H9 (cell line): ENCODE measurements around the gene SLC5A2. TPM values are rescaled to one million over a fixed set of nuclear protein-coding genes. Genes with fewer than 3 reads are reported as not detected.

Source experiments
- DNase-seq: peaks from one replicate; pipeline ENCODE4 v3.0.0-alpha.2; 2017
- H2AFZ ChIP-seq: one replicate; pipeline ENCODE4 v1.6.1; 2013; ENCODE audit warnings: mild to moderate bottlenecking, low read length, control low read depth, moderate library complexity
- H2AK5ac ChIP-seq: 2 replicates; pipeline ENCODE4 v1.6.1; 2013; ENCODE audit warnings: low read length, control low read depth, mixed read lengths; ENCODE audit not compliant: insufficient read length
- H2BK120ac ChIP-seq: one replicate; pipeline ENCODE4 v1.6.1; 2013; ENCODE audit warnings: low read depth, mild to moderate bottlenecking, low read length, control low read depth, inconsistent platforms; ENCODE audit not compliant: poor library complexity, severe bottlenecking
- H2BK12ac ChIP-seq: 2 replicates; pipeline ENCODE4 v1.6.1; 2013; ENCODE audit warnings: low read length, control low read depth, mixed read lengths, low read depth; ENCODE audit not compliant: insufficient read length
- H2BK15ac ChIP-seq: 2 replicates; pipeline ENCODE4 v1.6.1; 2013; ENCODE audit warnings: low read depth, low read length, control low read depth
- H2BK20ac ChIP-seq: one replicate; pipeline ENCODE4 v1.6.1; 2013; ENCODE audit warnings: low read depth, mild to moderate bottlenecking, low read length, control low read depth, inconsistent platforms; ENCODE audit not compliant: poor library complexity, severe bottlenecking
- H2BK5ac ChIP-seq: 2 replicates; pipeline ENCODE4 v1.6.1; 2013; ENCODE audit warnings: low read length, control low read depth, mixed read lengths; ENCODE audit not compliant: insufficient read length
- H3K14ac ChIP-seq: 2 replicates; pipeline ENCODE4 v1.6.1; 2013; ENCODE audit warnings: low read length, control low read depth; ENCODE audit not compliant: insufficient read depth
- H3K18ac ChIP-seq: 2 replicates; pipeline ENCODE4 v1.6.1; 2013; ENCODE audit warnings: low read depth, mild to moderate bottlenecking, mixed read lengths, low read length, control low read depth; ENCODE audit not compliant: insufficient read length
- H3K23ac ChIP-seq: 2 replicates; pipeline ENCODE4 v1.6.1; 2013; ENCODE audit warnings: low read length, control low read depth, mixed read lengths, low read depth; ENCODE audit not compliant: insufficient read length
- H3K23me2 ChIP-seq: 2 replicates; pipeline ENCODE4 v1.6.1; 2013; ENCODE audit warnings: low read depth, mild to moderate bottlenecking, mixed read lengths, low read length, control low read depth; ENCODE audit not compliant: insufficient read length, poor library complexity, severe bottlenecking
- H3K27ac ChIP-seq: 2 replicates; pipeline ENCODE4 v1.5.1; 2013; ENCODE audit warnings: low read length, control low read depth, mixed read lengths, low read depth; ENCODE audit not compliant: insufficient read length
- H3K27me3 ChIP-seq: 2 replicates; pipeline ENCODE4 v1.6.1; 2013; ENCODE audit warnings: low read length, control low read depth, inconsistent platforms; ENCODE audit not compliant: insufficient read depth
- H3K4ac ChIP-seq: 2 replicates; pipeline ENCODE4 v1.6.1; 2013; ENCODE audit warnings: low read depth, mild to moderate bottlenecking, control low read depth, inconsistent platforms, low read length, moderate library complexity
- H3K4me1 ChIP-seq: 2 replicates; pipeline ENCODE4 v1.6.1; 2013; ENCODE audit warnings: low read length, control low read depth, inconsistent platforms; ENCODE audit not compliant: insufficient read depth
- H3K4me2 ChIP-seq: 2 replicates; pipeline ENCODE4 v1.6.1; 2013; ENCODE audit warnings: low read length, control low read depth, mixed read lengths; ENCODE audit not compliant: insufficient read length, insufficient read depth
- H3K56ac ChIP-seq: 2 replicates; pipeline ENCODE4 v1.6.1; 2013; ENCODE audit warnings: low read depth, mild to moderate bottlenecking, mixed read lengths, low read length, control low read depth; ENCODE audit not compliant: insufficient read length
- H3K79me1 ChIP-seq: 2 replicates; pipeline ENCODE4 v1.6.1; 2013; ENCODE audit warnings: low read depth, mild to moderate bottlenecking, moderate library complexity, low read length, control low read depth, inconsistent platforms; ENCODE audit not compliant: insufficient read depth, poor library complexity, severe bottlenecking
- H3K79me2 ChIP-seq: 2 replicates; pipeline ENCODE4 v1.6.1; 2013; ENCODE audit warnings: low read length, control low read depth, inconsistent platforms; ENCODE audit not compliant: insufficient read depth
- H3K9ac ChIP-seq: 2 replicates; pipeline ENCODE4 v1.6.1; 2013; ENCODE audit warnings: low read length, control low read depth, mixed read lengths; ENCODE audit not compliant: insufficient read length; ENCODE audit errors: extremely low read depth
- H3K9me3 ChIP-seq: one replicate; pipeline ENCODE4 v1.6.1; 2013; ENCODE audit warnings: low read depth, low read length, inconsistent platforms; ENCODE audit not compliant: control insufficient read depth
- H3T11ph ChIP-seq: one replicate; pipeline ENCODE4 v1.6.1; 2013; ENCODE audit warnings: mild to moderate bottlenecking, low read length, control low read depth, inconsistent platforms
- H4K20me1 ChIP-seq: one replicate; pipeline ENCODE4 v1.6.1; 2013; ENCODE audit not compliant: control insufficient read depth, insufficient read length, insufficient read depth
- H4K5ac ChIP-seq: 2 replicates; pipeline ENCODE4 v1.6.1; 2013; ENCODE audit warnings: low read depth, mild to moderate bottlenecking, mixed read lengths, low read length, control low read depth; ENCODE audit not compliant: insufficient read length
- H4K8ac ChIP-seq: replicated peaks from 2 replicates; pipeline ENCODE4 v1.6.1; 2013; ENCODE audit warnings: low read length, control low read depth, mixed read lengths, low read depth; ENCODE audit not compliant: insufficient read length
- H4K91ac ChIP-seq: 2 replicates; pipeline ENCODE4 v1.6.1; 2013; ENCODE audit warnings: low read depth, mild to moderate bottlenecking, moderate library complexity, mixed read lengths, low read length, control low read depth; ENCODE audit not compliant: insufficient read length
- H3K27ac Mint-ChIP-seq, 3 experiments: 2 replicates in 2 of 3; 3 replicates in 1 of 3; pipeline ENCODE4 v1.8.0; 2020 to 2021; ENCODE audit warnings: mixed read lengths in 3 of 3, mild to moderate bottlenecking in 1 of 3, moderate library complexity in 1 of 3
- H3K27me3 Mint-ChIP-seq: 2 replicates; pipeline ENCODE4 v1.8.0; 2021; ENCODE audit warnings: low read depth, mild to moderate bottlenecking, moderate library complexity, mixed read lengths
- H3K36me3 Mint-ChIP-seq, 3 experiments: 2 replicates in 2 of 3; 3 replicates in 1 of 3; pipeline ENCODE4 v1.8.0; 2020 to 2021; ENCODE audit warnings: low read depth in 3 of 3, mixed read lengths in 3 of 3; ENCODE audit not compliant: insufficient read depth in 1 of 3
- H3K4me1 Mint-ChIP-seq, 2 experiments: 2 replicates each; pipeline ENCODE4 v1.8.0; 2020; ENCODE audit warnings: mixed read lengths in 2 of 2
- H3K4me3 Mint-ChIP-seq, 2 experiments: 2 replicates in 1 of 2; 3 replicates in 1 of 2; pipeline ENCODE4 v1.8.0; 2020 to 2021; ENCODE audit warnings: mild to moderate bottlenecking in 2 of 2, mixed read lengths in 2 of 2, moderate library complexity in 1 of 2
- H3K9me3 Mint-ChIP-seq, 2 experiments: 2 replicates in 1 of 2; 3 replicates in 1 of 2; pipeline ENCODE4 v1.8.0; 2020; ENCODE audit warnings: mild to moderate bottlenecking in 2 of 2, mixed read lengths in 2 of 2, moderate library complexity in 1 of 2
- WGBS: extraction: QIAGEN DNeasy Blood & Tissue Kit; methylation state at CpG from one replicate; pipeline ENCODE4 v1.1.7; 2013; ENCODE audit warnings: missing lambda C conversion rate, low lambda C conversion rate, mixed read lengths; ENCODE audit not compliant: insufficient read length; ENCODE audit errors: extremely low coverage; 5-methylcytosine and 5-hydroxymethylcytosine counted together
- total RNA-seq: library from RNA; stranded (reverse); gene quantifications from 2 replicates; pipeline ENCODE4 v1.2.1, GENCODE V29; 2021
- TF ChIP-seq, protein P1 (sequence below): fragments of 200-600 bp; sonication (generic); conservative IDR thresholded peaks from 3 replicates; pipeline ENCODE4 v1.8.0; 2021; ENCODE audit warnings: antibody characterized with exemption, mild to moderate bottlenecking

Gene SLC5A2
- total RNA-seq, 1 experiment from 2014 or later = 0.52 TPM

DNA sequence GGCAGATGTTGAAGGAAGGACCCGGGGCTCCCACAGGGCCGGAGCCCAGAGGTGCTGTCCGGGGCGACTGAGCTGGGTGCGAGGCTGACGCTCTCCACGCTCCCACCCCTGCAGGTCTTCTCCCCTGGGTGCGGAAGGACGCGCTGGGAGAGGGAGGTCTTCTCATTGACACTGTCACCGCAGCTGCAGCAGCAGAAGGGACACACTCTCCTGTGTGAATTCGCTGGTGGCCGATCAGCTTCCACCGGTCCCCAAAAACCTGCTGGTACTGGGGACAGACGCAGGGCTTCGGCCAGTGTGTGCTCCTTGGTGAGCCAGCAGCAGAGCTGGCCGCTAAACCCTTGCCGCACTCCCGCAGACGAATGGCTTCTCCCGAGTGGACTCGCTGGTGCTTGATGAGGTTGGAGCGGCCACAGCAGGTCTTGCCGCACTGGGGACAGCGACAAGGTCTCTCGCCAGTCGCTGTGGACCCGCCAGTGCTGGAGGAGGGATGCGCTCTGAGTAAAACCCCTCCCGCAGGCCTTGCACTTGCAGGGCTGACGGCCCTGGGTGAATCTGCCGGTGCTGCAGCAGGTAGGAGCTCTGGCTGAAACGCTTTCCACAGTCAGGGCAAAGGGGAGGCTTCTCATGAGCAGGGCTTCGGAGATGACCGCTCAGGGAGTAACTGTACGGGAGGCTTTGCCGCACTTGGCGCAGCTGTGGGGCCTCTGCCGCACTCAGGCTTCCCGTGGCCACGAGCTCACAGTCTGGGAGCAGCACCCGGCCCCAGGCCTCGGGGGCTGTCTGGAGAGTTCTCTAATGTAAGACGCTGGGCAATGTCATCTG is 46.5 kb upstream of the SLC5A2 start:
- H2BK15ac ChIP-seq = no peak overlapping the region
- no peak overlapping the region for H3K18ac ChIP-seq
- no peaks in the 10 kb centered on the region for H3K9me3 Mint-ChIP-seq
- H4K91ac ChIP-seq = no peak overlapping the region
- H4K5ac ChIP-seq = no peak overlapping the region
- H3K56ac ChIP-seq = no peak overlapping the region
- no peak overlapping the region for H3T11ph ChIP-seq
- no peaks in the 10 kb centered on the region for H3K36me3 Mint-ChIP-seq
- DNase-seq = peak; percentile 39
- no peaks in the 10 kb centered on the region for H3K23me2 ChIP-seq
- no peak overlapping the region for H2BK20ac ChIP-seq
- H3K27me3 ChIP-seq = no peaks in the 10 kb centered on the region
- H3K9me3 ChIP-seq = no peaks in the 10 kb centered on the region
- H3K4me1 ChIP-seq = no peaks in the 10 kb centered on the region
- H3K23ac ChIP-seq = no peak overlapping the region
- TF ChIP-seq, protein P1, sequence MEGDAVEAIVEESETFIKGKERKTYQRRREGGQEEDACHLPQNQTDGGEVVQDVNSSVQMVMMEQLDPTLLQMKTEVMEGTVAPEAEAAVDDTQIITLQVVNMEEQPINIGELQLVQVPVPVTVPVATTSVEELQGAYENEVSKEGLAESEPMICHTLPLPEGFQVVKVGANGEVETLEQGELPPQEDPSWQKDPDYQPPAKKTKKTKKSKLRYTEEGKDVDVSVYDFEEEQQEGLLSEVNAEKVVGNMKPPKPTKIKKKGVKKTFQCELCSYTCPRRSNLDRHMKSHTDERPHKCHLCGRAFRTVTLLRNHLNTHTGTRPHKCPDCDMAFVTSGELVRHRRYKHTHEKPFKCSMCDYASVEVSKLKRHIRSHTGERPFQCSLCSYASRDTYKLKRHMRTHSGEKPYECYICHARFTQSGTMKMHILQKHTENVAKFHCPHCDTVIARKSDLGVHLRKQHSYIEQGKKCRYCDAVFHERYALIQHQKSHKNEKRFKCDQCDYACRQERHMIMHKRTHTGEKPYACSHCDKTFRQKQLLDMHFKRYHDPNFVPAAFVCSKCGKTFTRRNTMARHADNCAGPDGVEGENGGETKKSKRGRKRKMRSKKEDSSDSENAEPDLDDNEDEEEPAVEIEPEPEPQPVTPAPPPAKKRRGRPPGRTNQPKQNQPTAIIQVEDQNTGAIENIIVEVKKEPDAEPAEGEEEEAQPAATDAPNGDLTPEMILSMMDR = no peak
- H2BK12ac ChIP-seq = no peak overlapping the region
- H2AK5ac ChIP-seq = no peak overlapping the region
- no peak overlapping the region for H2BK5ac ChIP-seq
- peaks cover 2% of the 10 kb centered on the region; the same call in 1 of the 2 replicates for H3K27me3 Mint-ChIP-seq
- H3K4me1 Mint-ChIP-seq = peaks cover 2 to 4% of the 10 kb centered on the region in 2 experiments; a peak in 2 of 4 replicates
- no peaks in the 10 kb centered on the region for H3K79me2 ChIP-seq
- no CpG with 5 or more reads among the region's 44 CpGs for WGBS
- no peak overlapping the region for H3K27ac ChIP-seq
- no peaks in the 10 kb centered on the region for H4K20me1 ChIP-seq
- no peak overlapping the region for H3K27ac Mint-ChIP-seq
- no peak overlapping the region for H3K14ac ChIP-seq
- H3K4ac ChIP-seq = no peak overlapping the region
- H2AFZ ChIP-seq = no peak overlapping the region
- H3K4me3 Mint-ChIP-seq = no peak overlapping the region
- H2BK120ac ChIP-seq = no peak overlapping the region
- no peaks in the 10 kb centered on the region for H3K79me1 ChIP-seq
- H3K4me2 ChIP-seq = no peak overlapping the region
- H3K9ac ChIP-seq = no peak overlapping the region
- no peak overlapping the region for H4K8ac ChIP-seq
